Measurements from ENCODE around the gene THAP8.

GRCh38 chr19:36079389-36079945 lies 25.4 kb upstream of the THAP8 start:
- TF ChIP-seq ZNF211 (tag by site-specific recombination; IDR thresholded peaks at IDR 0.05; ENCODE audit: low read depth) = no peak
- no peak for TF ChIP-seq ZNF10 (tag by site-specific recombination; IDR thresholded peaks at IDR 0.05)
- TF ChIP-seq CTCF (tag by site-specific recombination; IDR thresholded peaks at IDR 0.05) = no peak

Data from HEK293 (cell line).